Colonic mucosa (tissue), 4 donors: Measurements from ENCODE around the gene ATP2A3. TPM values are rescaled to one million over a fixed set of nuclear protein-coding genes. Genes with fewer than 3 reads are reported as not detected.
A peak's percentile ranks its signal among the peaks of the same experiment; 100 is the strongest.

Source experiments
- DNase-seq: peaks from one replicate; pipeline ENCODE4 v3.0.0-alpha.2; 2020
- H3K27ac ChIP-seq: fragments of 200-600 bp; one replicate; pipeline ENCODE4 v1.8.0; 2021
- H3K27me3 ChIP-seq: fragments of 200-600 bp; one replicate; pipeline ENCODE4 v1.8.0; 2021
- H3K36me3 ChIP-seq: fragments of 200-600 bp; one replicate; pipeline ENCODE4 v1.8.0; 2021
- H3K4me1 ChIP-seq: fragments of 200-600 bp; one replicate; pipeline ENCODE4 v1.8.0; 2021; ENCODE audit warnings: mild to moderate bottlenecking
- H3K4me3 ChIP-seq: fragments of 200-600 bp; one replicate; pipeline ENCODE4 v1.8.0; 2021
- H3K9ac ChIP-seq, 2 donors: one replicate each; pipeline ENCODE4 v1.7.0; 2013; ENCODE audit warnings: control low read depth in 2 of 2, low read depth in 2 of 2, low read length in 2 of 2
- H3K9me3 ChIP-seq: fragments of 200-600 bp; one replicate; pipeline ENCODE4 v1.8.0; 2021
- CTCF ChIP-seq: fragments of 200-600 bp; IDR thresholded peaks from one replicate; pipeline ENCODE4 v1.8.0; 2022; ENCODE audit warnings: antibody characterized with exemption, mild to moderate bottlenecking
- intact Hi-C: fragments of 100-400 bp; cut with DNase I; formaldehyde crosslinking; loops from one replicate; pipeline ENCODE4 v1.14.1; 2022
- total RNA-seq, 2 donors: library from RNA; stranded (reverse); fragmentation: NEBNext Ultra II Directional in 1 of 2; extraction: Animal tissue kit (Norgen Biotek cat#: 25700) in 1 of 2; gene quantifications; one replicate each; pipeline ENCODE4 v1.2.1, GENCODE V29; 2021
- donor health status: healthy.
- donor health status: DM: no; HTN: no; CAD: no.
- donor health status: DM: no; HTN: no; CAD: no.

The ATP2A3 gene
- total RNA-seq, 2 donors from 2014 or later = 197 to 308 TPM

DNA sequence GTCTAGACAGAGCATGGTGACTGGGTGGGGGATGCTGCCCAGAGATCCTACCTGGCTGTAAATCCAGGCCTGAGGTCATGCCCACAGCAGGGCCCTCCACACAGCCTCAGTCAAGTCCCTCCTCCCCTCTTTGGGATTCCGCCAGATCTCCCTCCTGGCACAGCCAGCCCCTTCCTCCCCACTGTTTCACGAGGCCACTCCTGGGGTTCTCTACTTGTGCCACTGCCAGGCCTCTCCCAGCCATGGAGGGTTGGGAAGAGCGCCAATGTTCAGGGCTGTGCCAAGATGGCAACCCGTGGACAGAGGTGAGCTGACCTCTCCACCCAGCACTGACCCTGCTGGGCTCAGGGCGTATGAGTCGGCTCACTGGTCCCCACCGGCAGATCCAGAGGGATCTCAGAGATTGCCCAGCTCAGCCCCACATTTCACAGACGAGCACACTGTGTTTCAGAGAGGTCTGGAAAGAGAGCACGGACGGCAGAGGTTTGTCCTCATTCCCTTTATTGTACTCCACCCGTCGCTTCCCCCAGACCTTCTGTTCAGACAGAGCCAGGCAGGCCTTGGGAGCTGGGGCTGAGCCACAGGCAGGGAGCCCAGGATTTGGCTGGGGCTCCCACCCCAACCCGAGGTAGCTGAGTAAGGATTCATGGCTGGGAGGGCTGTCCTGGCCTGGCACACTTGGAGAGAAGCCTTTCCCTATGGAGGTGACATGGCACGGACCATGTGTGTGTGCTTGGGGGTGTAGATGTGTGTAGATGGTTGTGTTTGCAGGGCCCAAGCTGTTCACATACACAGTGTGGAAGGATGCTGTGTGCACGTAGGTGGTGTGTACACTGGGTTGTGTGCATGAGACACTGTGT lies 67.9 kb downstream of the ATP2A3 start:
- Histone ChIP-seq H3K36me3 (no peaks in the 10 kb centered on the region), H3K4me3 (no peak overlapping the region), H3K9ac (no peak overlapping the region), H3K4me1 (peaks cover 30% of the 10 kb centered on the region), H3K27ac (no peak overlapping the region), H3K27me3 (no peaks in the 10 kb centered on the region), H3K9me3 (no peaks in the 10 kb centered on the region)
- peak; percentile 34 for DNase-seq
- intact Hi-C loops = no loop called here
- no peak for TF ChIP-seq CTCF

DNA sequence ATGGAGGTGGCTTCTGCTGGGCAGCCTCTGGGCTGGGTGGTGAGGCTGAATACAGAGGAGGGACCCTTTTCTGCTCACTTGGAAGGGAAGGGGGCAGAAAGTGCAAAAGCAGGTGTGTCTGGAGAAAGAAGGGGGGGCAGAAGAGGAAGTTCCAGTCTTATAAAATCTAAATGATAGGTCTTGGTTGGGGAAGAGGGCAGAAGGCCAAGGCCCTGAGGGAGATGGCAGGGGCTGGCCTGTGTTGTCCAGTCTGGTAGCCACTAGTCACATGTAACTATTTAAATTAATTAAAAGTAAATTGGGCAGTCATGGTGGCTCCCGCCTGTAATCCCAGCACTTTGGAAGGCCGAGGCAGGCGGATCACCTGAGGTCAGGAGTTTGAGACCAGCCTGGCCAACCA lies 68.9 kb downstream of the ATP2A3 start:
- Histone ChIP-seq H3K27ac (peak overlapping the region; percentile 91), H3K9me3 (no peaks in the 10 kb centered on the region), H3K36me3 (no peaks in the 10 kb centered on the region), H3K4me1 (peaks cover 31% of the 10 kb centered on the region), H3K27me3 (no peaks in the 10 kb centered on the region), H3K9ac (peak overlapping the region; percentile 29 to 88), H3K4me3 (no peak overlapping the region)
- DNase-seq = peak; percentile 29
- TF ChIP-seq CTCF = no peak
- intact Hi-C loops = no loop called here

GRCh38 chr17:3894911-3895343 lies 69.3 kb downstream of the ATP2A3 start:
- H3K9ac ChIP-seq = peak overlapping the region; percentile 29 to 88
- peak overlapping the region; percentile 91 for H3K27ac ChIP-seq
- H3K4me3 ChIP-seq = no peak overlapping the region
- H3K27me3 ChIP-seq = no peaks in the 10 kb centered on the region
- intact Hi-C loops = no loop called here
- peak; percentile 79 for DNase-seq
- H3K4me1 ChIP-seq = peaks cover 31% of the 10 kb centered on the region
- H3K9me3 ChIP-seq = no peaks in the 10 kb centered on the region
- H3K36me3 ChIP-seq = no peaks in the 10 kb centered on the region
- TF ChIP-seq CTCF = no peak

GRCh38 chr17:3894188-3894587 lies 70.0 kb downstream of the ATP2A3 start:
- H3K9ac ChIP-seq = peak overlapping the region; percentile 31 to 88
- H3K9me3 ChIP-seq = no peaks in the 10 kb centered on the region
- no peak overlapping the region for H3K4me3 ChIP-seq
- no peaks in the 10 kb centered on the region for H3K27me3 ChIP-seq
- intact Hi-C loops = no loop called here
- peak overlapping the region; percentile 91 for H3K27ac ChIP-seq
- peaks cover 31% of the 10 kb centered on the region for H3K4me1 ChIP-seq
- TF ChIP-seq CTCF = no peak
- DNase-seq = peak; percentile 53
- H3K36me3 ChIP-seq = no peaks in the 10 kb centered on the region

- Histone ChIP-seq H3K36me3 (no peaks in the 10 kb centered on the region), H3K9me3 (no peaks in the 10 kb centered on the region), H3K27me3 (no peaks in the 10 kb centered on the region), H3K4me3 (peak overlapping the region; percentile 85), H3K27ac (peak overlapping the region; percentile 91), H3K4me1 (peaks cover 31% of the 10 kb centered on the region), H3K9ac (peak overlapping the region; percentile 72 to 88)
- DNase-seq = no peak
- TF ChIP-seq CTCF = no peak
- intact Hi-C loops = no loop called here
These were observed 70.5 kb downstream of the ATP2A3 start for GRCh38 chr17:3893720-3894116.
